Stimulated activated CD4-positive, alpha-beta T cell treated with anti-CD3 and anti-CD28 coated beads, Interleukin-2, amount 100 ng/mL, for 24 hours (primary cell): Measurements from ENCODE around the gene FOXN3.
"Not testable (repeated sequence)": the region's sequence is repeated elsewhere in the genome, so short reads cannot be mapped to it uniquely, and the experiment has no call there.

Experiments used
- DNase-seq, 2 donors: peaks; one replicate each; pipeline ENCODE4 v3.0.0-alpha.2; 2020

The FOXN3 gene

GRCh38 chr14:89112720-89113119 lies 304.3 kb downstream of the FOXN3 start:
- DNase-seq = no peak

- not testable (repeated sequence) for DNase-seq
These were observed 305.1 kb downstream of the FOXN3 start for GRCh38 chr14:89111766-89112543.

DNA sequence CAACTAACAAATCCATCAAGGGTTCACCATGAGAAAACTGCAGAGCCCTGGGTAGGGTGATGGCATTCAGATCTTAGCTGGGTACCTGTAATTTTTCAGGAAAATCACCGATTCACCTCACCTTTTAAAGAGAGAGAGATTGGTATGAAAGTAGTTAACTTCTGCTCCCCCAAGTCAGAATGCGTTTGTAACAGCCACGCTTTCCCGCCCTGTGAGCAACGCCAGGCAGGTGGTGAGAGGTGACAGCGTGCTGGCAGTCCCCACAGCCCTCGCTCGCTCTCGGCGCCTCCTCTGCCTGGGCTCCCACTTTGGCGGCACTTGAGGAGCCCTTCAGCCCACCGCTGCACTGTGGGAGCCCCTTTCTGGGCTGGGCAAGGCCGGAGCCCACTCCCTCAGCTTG lies 305.8 kb downstream of the FOXN3 start:
- DNase-seq = not testable (repeated sequence)

GRCh38 chr14:89110110-89110509 lies 306.9 kb downstream of the FOXN3 start:
- no peak for DNase-seq

DNA sequence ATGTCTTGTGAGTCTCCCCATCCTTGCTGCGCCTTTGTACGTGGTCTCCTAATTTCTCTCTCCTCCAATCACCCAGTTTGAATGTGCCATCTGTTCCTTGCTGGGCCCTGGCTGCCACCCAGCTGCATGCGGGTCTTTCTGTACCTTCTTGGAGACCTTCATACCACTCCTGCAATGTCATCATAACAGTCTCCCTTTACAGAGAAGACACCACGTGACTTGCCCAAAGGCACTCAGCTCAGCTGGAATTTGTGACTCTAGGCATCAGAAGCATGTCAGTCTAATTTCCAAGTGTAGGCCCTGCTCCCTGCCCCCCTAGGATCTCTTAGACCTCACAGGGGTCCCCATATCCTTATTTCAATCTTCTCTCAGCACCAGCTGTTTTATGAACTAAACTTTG lies 308.4 kb downstream of the FOXN3 start:
- no peak for DNase-seq

DNA sequence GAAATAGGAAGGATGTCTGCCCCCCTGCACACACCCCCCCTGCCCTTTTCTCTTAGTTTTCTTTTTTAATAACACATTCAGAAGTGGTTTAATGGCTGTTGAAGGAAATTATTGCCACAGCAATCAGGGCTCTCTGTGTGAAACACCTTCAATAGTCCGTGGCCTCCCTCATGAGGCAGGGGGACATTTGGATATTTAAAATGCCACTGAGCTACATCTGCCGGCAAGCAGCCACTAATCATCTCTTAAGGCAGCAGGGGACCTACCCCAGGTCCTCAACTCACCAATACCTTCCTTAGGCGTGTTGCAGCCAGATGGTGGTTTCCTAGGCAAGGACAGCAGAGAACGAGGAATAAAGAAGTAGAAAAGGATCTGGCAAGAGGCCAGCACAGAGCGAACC lies 309.4 kb downstream of the FOXN3 start:
- no peak for DNase-seq
